ENCODE measurements around the gene NIPBL. TPM values are rescaled to one million over a fixed set of nuclear protein-coding genes. Genes with fewer than 3 reads are reported as not detected.

Gene NIPBL
- total RNA-seq, 1 experiment from 2014 or later: 48.3 TPM

DNA sequence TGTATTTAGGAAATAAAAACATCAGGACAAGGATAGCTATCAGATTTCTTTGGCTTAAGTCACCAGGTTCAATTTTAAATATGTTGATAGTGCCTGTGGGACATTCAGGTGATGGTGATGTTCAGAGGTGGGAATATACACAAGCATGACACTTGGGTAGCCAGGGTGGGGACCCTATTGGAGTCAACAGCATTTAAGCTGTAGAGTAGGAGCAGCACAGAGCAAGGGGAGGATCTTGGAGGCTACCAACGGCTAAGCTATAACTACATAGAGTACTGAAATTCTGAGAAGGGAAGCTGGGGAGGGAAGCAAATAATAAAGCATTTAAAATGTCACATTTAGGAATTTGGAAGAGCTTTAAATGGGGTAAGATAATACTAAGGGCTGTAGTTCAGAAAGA is 194.9 kb downstream of the NIPBL start:
- no peak overlapping the region for H3K27ac Mint-ChIP-seq
- no peaks in the 10 kb centered on the region for H3K36me3 Mint-ChIP-seq
- ATAC-seq (no peak), DNase-seq (ENCODE audit: low spot score) (no peak)
- H3K4me3 Mint-ChIP-seq: no peak overlapping the region
- H3K27me3 Mint-ChIP-seq (ENCODE audit: low read depth): no peaks in the 10 kb centered on the region; the same call in 1 of the 2 replicates
- no peak for TF ChIP-seq ZNF232 (CRISPR knock-in tag; IDR thresholded peaks at IDR 0.05)
- TF ChIP-seq NR1H2 (CRISPR knock-in tag; IDR thresholded peaks at IDR 0.05): no peak
- TF ChIP-seq ZNF138 (CRISPR knock-in tag; conservative IDR thresholded peaks at IDR 0.05): no peak
- TF ChIP-seq, protein P1, sequence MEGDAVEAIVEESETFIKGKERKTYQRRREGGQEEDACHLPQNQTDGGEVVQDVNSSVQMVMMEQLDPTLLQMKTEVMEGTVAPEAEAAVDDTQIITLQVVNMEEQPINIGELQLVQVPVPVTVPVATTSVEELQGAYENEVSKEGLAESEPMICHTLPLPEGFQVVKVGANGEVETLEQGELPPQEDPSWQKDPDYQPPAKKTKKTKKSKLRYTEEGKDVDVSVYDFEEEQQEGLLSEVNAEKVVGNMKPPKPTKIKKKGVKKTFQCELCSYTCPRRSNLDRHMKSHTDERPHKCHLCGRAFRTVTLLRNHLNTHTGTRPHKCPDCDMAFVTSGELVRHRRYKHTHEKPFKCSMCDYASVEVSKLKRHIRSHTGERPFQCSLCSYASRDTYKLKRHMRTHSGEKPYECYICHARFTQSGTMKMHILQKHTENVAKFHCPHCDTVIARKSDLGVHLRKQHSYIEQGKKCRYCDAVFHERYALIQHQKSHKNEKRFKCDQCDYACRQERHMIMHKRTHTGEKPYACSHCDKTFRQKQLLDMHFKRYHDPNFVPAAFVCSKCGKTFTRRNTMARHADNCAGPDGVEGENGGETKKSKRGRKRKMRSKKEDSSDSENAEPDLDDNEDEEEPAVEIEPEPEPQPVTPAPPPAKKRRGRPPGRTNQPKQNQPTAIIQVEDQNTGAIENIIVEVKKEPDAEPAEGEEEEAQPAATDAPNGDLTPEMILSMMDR (IDR thresholded peaks at IDR 0.05): no peak
- TF ChIP-seq, protein P2, sequence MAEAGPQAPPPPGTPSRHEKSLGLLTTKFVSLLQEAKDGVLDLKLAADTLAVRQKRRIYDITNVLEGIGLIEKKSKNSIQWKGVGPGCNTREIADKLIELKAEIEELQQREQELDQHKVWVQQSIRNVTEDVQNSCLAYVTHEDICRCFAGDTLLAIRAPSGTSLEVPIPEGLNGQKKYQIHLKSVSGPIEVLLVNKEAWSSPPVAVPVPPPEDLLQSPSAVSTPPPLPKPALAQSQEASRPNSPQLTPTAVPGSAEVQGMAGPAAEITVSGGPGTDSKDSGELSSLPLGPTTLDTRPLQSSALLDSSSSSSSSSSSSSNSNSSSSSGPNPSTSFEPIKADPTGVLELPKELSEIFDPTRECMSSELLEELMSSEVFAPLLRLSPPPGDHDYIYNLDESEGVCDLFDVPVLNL (CRISPR knock-in tag; IDR thresholded peaks at IDR 0.05; ENCODE audit: borderline replicate concordance, low read depth): no peak
- TF ChIP-seq FOXP1 (CRISPR knock-in tag; IDR thresholded peaks at IDR 0.05; ENCODE audit: borderline replicate concordance): no peak
- TF ChIP-seq ZBTB21 (CRISPR knock-in tag; IDR thresholded peaks at IDR 0.05; ENCODE audit: borderline replicate concordance): no peak
- TF ChIP-seq CREM (CRISPR knock-in tag; IDR thresholded peaks at IDR 0.05): no peak
- TF ChIP-seq SOX15 (CRISPR knock-in tag; IDR thresholded peaks at IDR 0.05): no peak
- no peak for TF ChIP-seq ZNF317 (CRISPR knock-in tag; IDR thresholded peaks at IDR 0.05; ENCODE audit: borderline replicate concordance, low read depth)
- no peaks in the 10 kb centered on the region for H3K4me1 Mint-ChIP-seq
- POLR2A ChIA-PET: no interaction called here
- H3K9me3 Mint-ChIP-seq: no peaks in the 10 kb centered on the region
- CTCF ChIA-PET: no interaction called here

DNA sequence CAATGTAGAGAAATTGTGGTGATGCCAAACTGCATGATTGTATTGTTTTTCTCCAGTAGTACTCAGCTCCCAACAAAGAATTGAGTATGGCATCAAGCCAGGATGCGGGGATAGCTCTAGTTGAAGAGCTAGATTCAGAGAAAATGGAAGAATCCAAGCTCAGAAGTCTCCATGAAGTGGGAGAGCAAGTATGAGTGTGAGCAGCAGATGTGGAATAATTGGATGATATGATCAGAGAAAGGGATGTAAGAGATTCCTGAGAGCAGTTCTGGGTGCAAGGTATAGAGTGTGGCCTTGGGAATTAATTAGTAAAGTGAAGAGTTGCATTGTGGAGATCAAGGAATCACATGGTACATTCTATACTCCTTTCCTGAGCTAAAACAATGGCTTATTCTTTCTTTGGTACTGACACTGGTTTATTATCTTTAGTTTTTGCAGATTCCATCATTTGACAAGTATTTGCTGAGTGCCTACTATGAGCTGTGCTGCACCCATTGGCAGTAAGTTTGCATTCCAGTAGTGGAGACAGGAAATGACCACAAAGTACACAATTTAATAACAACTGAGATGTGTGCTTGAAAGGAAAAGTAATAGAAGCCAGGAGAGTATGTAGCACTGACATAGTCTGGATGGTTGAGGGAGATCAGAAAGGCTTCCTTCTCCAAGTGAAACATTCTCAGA is 195.5 kb downstream of the NIPBL start:
- H3K27ac Mint-ChIP-seq: no peak overlapping the region
- H3K36me3 Mint-ChIP-seq: no peaks in the 10 kb centered on the region
- TF ChIP-seq ZNF671 (CRISPR knock-in tag; IDR thresholded peaks at IDR 0.05) (no peak), NR1H2 (CRISPR knock-in tag; IDR thresholded peaks at IDR 0.05) (no peak), ZNF219 (CRISPR knock-in tag; IDR thresholded peaks at IDR 0.05; ENCODE audit: borderline replicate concordance) (no peak), ETV6 (CRISPR knock-in tag; IDR thresholded peaks at IDR 0.05) (no peak), ATF1 (CRISPR knock-in tag; IDR thresholded peaks at IDR 0.05) (no peak), CREB1 (CRISPR knock-in tag; IDR thresholded peaks at IDR 0.05) (no peak), NFYB (CRISPR knock-in tag; conservative IDR thresholded peaks at IDR 0.05; ENCODE audit: low read depth) (no peak), SP1 (CRISPR knock-in tag; conservative IDR thresholded peaks at IDR 0.05) (no peak), TP53 (CRISPR knock-in tag; IDR thresholded peaks at IDR 0.05) (no peak), FOXK1 (CRISPR knock-in tag; IDR thresholded peaks at IDR 0.05) (no peak)
- TF ChIP-seq, protein P3, sequence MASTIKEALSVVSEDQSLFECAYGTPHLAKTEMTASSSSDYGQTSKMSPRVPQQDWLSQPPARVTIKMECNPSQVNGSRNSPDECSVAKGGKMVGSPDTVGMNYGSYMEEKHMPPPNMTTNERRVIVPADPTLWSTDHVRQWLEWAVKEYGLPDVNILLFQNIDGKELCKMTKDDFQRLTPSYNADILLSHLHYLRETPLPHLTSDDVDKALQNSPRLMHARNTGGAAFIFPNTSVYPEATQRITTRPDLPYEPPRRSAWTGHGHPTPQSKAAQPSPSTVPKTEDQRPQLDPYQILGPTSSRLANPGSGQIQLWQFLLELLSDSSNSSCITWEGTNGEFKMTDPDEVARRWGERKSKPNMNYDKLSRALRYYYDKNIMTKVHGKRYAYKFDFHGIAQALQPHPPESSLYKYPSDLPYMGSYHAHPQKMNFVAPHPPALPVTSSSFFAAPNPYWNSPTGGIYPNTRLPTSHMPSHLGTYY (CRISPR knock-in tag; IDR thresholded peaks at IDR 0.05): no peak
- TF ChIP-seq, protein P4, sequence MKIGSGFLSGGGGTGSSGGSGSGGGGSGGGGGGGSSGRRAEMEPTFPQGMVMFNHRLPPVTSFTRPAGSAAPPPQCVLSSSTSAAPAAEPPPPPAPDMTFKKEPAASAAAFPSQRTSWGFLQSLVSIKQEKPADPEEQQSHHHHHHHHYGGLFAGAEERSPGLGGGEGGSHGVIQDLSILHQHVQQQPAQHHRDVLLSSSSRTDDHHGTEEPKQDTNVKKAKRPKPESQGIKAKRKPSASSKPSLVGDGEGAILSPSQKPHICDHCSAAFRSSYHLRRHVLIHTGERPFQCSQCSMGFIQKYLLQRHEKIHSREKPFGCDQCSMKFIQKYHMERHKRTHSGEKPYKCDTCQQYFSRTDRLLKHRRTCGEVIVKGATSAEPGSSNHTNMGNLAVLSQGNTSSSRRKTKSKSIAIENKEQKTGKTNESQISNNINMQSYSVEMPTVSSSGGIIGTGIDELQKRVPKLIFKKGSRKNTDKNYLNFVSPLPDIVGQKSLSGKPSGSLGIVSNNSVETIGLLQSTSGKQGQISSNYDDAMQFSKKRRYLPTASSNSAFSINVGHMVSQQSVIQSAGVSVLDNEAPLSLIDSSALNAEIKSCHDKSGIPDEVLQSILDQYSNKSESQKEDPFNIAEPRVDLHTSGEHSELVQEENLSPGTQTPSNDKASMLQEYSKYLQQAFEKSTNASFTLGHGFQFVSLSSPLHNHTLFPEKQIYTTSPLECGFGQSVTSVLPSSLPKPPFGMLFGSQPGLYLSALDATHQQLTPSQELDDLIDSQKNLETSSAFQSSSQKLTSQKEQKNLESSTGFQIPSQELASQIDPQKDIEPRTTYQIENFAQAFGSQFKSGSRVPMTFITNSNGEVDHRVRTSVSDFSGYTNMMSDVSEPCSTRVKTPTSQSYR (CRISPR knock-in tag; IDR thresholded peaks at IDR 0.05): no peak
- TF ChIP-seq, protein P5, sequence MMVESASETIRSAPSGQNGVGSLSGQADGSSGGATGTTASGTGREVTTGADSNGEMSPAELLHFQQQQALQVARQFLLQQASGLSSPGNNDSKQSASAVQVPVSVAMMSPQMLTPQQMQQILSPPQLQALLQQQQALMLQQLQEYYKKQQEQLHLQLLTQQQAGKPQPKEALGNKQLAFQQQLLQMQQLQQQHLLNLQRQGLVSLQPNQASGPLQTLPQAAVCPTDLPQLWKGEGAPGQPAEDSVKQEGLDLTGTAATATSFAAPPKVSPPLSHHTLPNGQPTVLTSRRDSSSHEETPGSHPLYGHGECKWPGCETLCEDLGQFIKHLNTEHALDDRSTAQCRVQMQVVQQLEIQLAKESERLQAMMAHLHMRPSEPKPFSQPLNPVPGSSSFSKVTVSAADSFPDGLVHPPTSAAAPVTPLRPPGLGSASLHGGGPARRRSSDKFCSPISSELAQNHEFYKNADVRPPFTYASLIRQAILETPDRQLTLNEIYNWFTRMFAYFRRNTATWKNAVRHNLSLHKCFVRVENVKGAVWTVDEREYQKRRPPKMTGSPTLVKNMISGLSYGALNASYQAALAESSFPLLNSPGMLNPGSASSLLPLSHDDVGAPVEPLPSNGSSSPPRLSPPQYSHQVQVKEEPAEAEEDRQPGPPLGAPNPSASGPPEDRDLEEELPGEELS (CRISPR knock-in tag; IDR thresholded peaks at IDR 0.05): no peak
- no peak for DNase-seq (ENCODE audit: low spot score)
- H3K4me1 Mint-ChIP-seq: no peaks in the 10 kb centered on the region
- CTCF ChIA-PET: interaction anchor here (1.4 kb wide), 1 partner anchor 29 kb away, joined by 4 read pairs; no protein-coding TSS in a partner anchor
- POLR2A ChIA-PET: interaction anchor here (0.6 to 0.7 kb wide), 2 partner anchors 13 to 269 kb away, joined by 4 read pairs; no protein-coding TSS in a partner anchor
- ATAC-seq: no peak
- H3K4me3 Mint-ChIP-seq: no peak overlapping the region
- H3K9me3 Mint-ChIP-seq: no peaks in the 10 kb centered on the region
- H3K27me3 Mint-ChIP-seq (ENCODE audit: low read depth): peaks cover 3% of the 10 kb centered on the region; the same call in 1 of the 2 replicates

All from WTC11 (cell line).